Activated gamma-delta T cell treated with anti-CD3 and anti-CD28 coated beads, Interleukin-2, amount 50 U/mL, for 16 hours (primary cell): Measurements from ENCODE around the gene ACSM2A.
"Not testable (repeated sequence)": the region's sequence is repeated elsewhere in the genome, so short reads cannot be mapped to it uniquely, and the experiment has no call there.

Source experiments
- DNase-seq: peaks from one replicate; pipeline ENCODE4 v3.0.0-alpha.2; 2020; ENCODE audit warnings: low read depth

Gene ACSM2A, protein sequence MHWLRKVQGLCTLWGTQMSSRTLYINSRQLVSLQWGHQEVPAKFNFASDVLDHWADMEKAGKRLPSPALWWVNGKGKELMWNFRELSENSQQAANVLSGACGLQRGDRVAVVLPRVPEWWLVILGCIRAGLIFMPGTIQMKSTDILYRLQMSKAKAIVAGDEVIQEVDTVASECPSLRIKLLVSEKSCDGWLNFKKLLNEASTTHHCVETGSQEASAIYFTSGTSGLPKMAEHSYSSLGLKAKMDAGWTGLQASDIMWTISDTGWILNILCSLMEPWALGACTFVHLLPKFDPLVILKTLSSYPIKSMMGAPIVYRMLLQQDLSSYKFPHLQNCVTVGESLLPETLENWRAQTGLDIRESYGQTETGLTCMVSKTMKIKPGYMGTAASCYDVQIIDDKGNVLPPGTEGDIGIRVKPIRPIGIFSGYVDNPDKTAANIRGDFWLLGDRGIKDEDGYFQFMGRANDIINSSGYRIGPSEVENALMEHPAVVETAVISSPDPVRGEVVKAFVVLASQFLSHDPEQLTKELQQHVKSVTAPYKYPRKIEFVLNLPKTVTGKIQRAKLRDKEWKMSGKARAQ

DNA sequence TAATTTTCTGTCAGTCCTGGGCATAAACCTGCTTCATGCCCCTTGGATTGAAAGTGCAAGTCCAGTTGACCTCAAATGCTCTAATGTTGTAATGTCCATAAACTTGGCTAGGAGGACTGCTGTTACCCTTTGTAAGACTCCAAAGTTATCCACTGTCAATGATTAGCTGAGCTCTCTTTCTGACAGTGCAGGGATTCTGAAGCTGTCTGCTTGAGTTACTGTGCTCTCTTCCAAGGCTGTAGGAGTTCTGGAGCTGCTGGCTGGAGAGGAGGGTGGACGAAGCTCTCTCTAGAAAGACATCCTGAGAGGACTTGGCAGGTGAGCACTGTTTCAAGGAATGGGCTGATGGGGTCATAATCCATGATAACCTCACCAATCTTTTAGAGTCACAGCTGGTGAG lies at the start of gene ACSM2A:
TSS of gene ACSM2A (plus strand) at position 158 of the 400 bp plus-strand sequence. CDS start 8,594 bp downstream, outside the sequence.
- not testable (repeated sequence) for DNase-seq

DNA sequence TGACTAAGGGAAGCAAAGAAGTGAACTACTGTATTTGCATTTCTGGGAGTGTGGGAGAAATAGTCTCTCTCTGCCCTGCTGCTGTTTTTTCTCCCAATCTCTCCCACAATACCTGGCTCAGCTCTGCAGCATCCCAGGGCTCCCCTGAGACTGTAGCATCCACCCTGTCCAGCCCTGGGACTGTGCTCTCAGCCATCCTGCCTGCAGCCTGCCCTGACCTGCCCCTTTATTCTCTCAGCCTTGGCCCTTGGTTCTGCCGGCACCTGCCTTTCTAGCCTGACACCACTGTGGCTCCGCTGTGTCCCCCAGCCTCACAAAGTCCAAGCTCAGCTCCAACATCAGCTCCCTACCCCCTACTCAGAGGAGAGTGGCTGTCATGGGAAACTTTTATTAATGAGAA lies 48.7 kb upstream of the ACSM2A start:
- no peak for DNase-seq

DNA sequence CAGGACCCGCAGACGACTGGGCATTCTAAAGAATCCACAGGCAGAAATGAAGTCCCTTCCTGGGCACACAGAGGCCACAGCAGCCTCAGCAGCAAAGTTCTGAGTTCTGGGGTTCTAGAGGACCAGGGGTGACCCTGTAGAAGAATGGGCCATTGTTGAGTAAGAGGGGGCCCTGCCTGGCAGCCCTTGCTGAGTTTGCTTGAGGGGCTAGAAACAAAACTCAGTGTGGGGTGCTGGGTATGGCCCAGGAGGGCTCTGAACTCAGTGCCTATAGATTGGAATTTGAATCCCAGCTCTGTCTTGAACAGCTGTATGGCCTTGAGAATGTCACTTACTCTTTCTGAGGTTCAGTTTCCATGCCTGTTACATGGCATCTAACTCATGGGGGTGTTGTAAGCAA lies 46.7 kb upstream of the ACSM2A start, which contains the start of gene PDILT:
TSS of gene PDILT (minus strand) at position 101 of the 400 bp plus-strand sequence. CDS start 5,437 bp downstream, outside the sequence.
- DNase-seq = no peak

DNA sequence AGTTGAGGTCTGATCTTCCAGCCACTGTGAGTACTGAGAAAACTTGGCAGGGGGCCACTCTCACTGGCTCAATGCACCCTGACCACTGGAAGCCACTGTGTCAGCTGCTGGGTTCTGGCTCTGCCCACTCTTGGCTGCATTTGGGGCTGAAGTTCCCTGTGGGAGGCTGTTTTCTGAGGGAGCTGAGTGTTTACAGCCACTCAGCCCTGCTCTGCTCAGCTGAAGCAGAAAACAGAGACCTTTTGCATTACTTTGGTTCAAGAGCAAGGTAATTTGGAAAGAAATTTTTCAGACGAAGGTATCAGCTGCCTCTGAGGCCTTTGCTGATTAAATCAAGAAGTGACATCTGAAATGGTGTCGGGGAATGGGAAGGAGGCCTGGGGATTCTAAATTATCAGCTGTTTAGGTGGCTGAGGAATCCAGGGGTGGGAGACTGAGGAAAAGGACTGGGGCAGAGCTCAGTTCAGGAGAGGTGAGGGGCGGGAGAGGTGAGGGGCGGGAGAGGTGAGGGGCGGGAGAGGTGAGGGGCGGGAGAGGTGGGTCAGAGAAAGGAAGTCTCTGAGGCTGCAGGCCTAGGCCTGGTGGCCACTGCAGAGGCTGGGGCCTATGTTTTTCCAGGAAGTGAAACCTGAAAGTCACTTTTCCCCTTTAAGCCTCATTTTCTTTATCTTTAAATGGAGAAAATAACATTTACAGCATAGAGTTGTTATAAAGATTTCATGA lies 41.8 kb upstream of the ACSM2A start, which contains the start of gene ACSM5:
TSS of gene ACSM5 (plus strand) at position 137 of the 723 bp plus-strand sequence. CDS start 1,951 bp downstream, outside the sequence.
- DNase-seq = no peak

DNA sequence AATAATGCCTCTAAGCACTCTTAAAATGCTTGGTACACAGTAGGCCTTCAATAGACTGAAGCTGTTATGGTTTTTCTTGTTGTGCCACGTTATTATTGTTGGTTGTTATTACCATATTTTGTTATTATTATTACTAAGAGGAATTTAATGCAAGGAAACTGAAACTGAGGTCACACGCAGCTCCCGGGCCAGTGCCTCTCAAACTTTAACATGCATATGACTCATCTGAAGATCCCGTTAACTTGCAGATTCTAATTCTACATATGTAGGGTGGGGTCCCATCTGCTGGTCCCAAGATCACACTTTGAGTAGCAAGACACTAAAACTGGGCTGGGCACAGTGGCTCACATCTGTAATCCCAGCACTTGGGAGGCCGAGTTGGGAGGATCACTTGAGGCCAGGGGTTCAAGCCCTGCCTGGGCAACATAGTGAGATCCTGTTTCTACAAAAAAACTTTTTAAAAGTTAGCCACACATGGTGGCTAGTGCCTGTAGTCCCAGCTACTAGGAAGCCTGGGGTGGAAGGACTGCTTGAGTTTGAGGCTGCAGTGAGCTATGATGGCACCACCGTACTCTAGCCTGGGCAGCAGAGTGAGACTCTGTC lies 41.1 kb upstream of the ACSM2A start:
- no peak for DNase-seq

DNA sequence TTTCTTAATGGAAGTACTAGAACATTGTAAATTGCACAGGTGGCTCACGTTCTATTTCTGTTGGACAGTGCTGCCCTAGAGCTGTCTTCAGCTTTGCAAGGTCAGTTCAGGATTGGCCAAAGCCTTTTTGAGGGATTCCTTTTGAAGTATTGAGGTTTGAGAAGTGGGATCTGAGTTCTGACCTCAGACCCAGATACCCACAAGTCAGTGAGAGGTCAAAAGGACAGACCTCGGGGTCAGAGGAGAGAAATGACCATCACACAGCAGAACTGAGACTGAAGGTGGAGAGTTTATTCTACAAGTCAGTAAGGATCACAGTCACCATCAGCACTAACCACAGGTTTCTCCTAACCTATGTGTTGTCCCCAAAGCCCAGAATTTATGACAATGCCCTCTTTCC lies 40.3 kb upstream of the ACSM2A start:
- DNase-seq = no peak

DNA sequence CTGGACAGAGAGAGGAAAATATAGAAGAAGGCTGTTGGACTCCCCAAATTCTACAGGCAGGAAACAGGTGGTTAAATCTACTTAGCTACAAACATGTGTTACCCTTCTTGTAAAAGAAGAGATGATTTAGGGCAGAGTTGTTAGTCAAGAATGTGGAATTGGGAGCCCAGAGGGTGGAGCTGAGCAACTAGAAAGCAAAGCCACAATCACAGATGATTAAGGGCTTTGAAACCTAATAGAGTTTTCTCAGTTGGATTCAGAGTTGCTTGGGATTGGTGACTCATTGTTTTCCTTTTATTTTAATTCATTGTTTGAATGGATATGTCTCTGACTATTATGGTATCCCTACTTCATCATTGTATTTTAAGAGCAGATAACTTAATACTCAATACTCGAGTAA lies 35.8 kb upstream of the ACSM2A start:
- no peak for DNase-seq

DNA sequence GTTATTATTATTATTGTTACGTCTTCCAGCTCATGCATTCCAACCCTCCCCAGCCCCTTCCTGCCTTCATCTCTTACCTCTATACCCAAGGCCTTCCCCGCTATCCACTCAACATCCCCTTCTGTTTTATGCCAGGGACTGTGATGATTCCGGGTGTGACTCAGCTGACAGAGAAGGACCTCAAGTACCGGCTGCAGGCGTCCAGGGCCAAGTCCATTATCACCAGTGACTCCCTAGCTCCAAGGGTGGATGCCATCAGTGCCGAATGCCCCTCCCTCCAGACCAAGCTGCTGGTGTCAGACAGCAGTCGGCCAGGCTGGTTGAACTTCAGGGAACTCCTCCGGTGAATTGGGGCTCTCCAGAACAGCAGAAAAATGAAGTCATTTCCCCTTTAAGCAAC lies 32.2 kb upstream of the ACSM2A start:
- not testable (repeated sequence) for DNase-seq

DNA sequence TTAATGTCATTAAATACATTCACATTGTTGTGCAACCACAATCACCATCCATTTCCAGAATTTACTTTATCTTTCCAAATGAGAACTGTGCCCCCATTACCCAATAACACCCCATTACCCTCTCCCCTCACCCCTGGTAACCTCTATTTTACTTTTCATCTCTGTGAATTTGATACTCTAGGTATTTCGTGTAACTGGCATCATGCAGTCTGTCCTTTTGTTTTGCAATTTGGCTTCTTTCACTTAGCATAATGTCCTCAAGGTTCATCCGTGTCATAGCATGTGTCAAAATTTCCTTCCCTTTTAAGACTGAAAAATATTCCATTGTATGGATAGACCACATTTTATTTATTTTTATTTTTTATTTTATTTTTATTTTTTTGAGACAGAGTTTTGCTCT lies 29.6 kb upstream of the ACSM2A start:
- DNase-seq = not testable (repeated sequence)

DNA sequence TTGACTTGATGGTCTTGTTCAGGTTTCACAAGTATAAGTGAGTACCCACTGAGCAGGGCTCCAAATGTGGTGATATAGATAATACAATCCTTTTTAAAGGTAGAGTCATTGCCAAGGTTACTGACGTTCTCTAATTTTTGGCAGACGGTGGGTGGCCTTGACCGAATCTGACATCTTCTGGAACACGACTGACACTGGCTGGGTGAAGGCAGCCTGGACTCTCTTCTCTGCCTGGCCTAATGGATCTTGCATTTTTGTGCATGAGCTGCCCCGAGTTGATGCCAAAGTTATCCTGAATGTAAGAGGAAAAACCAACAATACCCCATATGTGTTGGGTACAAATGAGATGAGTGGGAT lies 27.6 kb upstream of the ACSM2A start:
- DNase-seq = not testable (repeated sequence)

DNA sequence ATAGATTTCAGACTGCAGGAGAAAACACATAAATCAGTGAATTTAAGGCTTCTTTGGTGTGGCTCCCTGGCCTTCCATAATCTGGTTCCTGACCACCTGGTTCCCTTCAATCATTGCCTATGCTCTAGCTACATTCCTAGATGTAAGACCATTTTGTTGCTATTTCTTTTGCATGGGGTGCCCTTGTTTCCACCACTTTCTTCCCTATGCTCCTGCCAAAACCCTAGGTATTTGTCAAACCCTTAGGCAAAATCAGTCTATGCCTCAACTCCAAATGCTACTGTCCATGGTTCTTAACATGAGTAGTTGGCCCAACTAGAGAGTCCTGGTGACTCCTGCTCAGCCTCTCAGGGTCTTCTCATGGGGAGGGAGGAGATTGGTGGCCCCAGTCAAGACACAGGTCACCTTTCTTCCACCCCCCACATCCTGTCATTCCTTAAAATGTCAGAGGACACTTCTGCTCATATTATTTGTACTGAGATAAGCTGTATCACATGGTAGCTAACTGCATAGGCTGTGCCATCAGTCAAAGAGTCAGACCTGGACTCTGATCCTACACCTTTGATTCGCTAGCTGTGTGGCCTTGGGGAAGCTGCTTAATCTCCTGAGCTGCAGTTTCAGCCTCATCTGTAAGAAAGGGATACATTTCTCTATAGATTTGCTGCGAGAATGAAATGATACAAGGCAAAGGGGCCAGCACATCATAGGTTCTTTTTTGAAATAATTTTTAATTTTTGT lies 27.0 kb upstream of the ACSM2A start:
- DNase-seq = no peak

DNA sequence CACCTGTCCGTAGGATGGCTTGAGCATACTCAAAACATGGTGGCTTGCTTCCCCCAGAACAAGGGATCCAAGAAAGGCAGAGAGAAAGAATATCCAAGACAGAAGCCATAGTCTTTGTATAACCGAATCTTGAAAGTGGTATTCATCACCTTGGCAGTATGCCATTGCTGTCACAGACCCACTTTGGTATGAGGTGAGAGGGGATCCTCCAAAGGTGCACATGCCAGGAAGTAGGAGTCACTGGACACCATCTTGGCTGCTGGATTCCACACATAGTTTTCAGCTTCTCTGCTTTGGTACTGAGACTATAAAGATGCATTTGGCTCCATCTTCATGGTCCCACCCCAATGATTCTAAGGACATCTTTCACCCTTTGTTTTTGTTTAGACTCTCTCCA lies 23.9 kb upstream of the ACSM2A start:
- DNase-seq = not testable (repeated sequence)

DNA sequence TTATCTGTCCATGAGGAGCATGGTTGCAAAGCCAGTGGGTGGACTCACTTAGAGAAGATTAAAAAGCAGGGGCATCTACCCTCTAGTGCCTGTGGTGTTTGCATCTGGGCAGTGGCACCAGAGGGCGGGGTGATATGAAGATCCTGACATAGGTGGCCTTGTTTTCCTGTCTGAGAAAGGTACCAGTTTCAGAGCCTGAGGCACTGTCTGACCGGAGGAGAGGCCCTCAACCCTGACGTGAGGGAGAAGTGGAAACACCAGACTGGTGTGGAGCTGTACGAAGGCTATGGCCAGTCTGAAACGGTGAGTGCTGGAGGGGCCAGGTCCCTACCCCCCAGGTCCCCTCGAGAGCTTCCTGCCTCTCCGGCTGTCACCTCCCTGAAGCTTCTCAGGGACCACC lies 21.8 kb upstream of the ACSM2A start:
- DNase-seq = not testable (repeated sequence)

DNA sequence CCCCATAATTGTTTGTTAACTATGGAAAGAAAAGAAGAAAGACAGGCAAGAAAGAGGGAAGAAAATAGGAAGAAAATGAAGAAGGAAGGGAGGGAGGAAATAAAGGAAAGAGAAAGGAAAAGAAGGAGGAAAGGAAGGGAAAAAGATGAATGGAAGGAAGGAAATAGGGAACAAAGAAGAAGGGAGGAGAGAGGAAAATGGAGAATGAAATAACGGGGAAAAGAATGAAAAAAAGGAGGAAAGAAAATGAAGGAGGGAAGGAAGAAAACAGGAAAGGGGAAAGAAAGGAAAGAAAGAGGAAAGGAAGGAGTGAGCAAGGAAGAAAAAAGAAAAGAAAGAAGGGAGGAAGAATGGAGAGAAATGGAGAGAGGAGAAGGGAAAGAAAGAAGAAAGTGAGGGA lies 20.8 kb upstream of the ACSM2A start:
- DNase-seq = not testable (repeated sequence)

DNA sequence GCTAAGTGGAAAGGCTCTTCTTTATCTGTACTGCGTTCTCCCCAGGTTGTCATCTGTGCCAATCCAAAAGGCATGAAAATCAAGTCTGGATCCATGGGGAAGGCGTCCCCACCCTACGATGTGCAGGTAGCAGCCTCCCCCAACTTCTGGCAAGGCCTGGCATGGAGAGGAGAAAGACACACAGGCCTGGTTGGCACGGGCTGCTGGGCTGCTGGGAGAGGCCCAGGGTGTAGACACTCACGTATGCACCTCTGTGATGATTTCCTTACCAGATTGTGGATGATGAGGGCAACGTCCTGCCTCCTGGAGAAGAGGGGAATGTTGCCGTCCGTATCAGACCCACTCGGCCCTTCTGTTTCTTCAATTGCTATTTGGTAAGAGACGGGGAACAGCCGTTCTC lies 20.4 kb upstream of the ACSM2A start:
- no peak for DNase-seq

DNA sequence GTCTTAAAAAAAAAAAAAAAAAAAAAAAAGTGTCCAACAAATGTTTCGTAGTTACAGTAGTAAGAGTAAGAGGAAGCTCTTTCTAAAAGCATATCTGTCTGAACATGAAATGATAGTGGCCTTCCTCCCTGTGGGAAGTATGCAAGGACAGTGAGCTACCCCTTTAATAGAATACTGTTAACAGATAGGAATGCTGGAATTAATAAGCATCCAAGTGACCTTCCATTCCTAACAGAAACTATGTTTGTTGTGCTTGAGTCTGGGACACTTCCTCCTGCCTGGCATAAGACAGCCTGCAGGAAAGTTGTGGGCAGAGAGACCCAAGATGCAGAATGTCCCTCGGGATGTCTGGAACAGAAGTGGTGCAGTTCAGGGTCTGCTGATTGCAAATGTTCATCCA lies 12.4 kb upstream of the ACSM2A start:
- not testable (repeated sequence) for DNase-seq

DNA sequence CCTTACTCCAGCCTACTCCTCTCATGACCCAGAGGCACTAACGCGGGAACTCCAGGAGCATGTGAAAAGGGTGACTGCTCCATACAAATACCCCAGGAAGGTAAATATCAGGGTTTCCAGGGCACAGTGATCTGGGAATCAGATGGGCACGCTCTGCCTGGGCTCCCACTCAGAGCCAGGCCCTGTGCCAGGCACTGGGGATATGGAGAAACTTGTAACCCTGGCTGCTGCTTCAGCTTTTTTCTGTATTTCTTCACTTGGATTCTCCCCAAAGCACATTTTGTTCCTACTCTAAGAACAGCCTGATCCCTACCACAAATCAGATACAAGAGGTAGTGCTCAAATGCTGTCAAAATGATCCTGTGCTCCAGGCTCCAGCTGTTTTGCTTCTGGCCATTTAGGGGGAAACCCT lies 11.5 kb upstream of the ACSM2A start:
- not testable (repeated sequence) for DNase-seq

DNA sequence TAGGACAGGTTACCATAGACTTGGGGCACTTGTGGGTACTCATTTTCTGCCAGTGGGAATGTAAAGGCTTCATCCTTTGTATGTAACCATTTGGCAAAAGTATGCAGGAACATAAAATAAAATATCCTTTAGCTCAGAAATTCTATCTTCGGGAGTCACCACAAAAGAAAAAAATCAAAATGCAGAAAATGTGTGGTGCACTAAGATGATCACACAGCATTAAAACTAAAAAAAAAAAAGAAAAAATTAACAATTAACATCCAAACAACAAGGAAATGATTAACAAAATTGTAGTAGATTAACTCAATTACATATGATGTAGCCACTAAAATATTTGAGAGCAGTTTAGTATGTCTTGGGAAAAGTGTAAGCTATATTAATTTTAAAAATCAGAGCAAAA lies 10.6 kb upstream of the ACSM2A start:
- not testable (repeated sequence) for DNase-seq

DNA sequence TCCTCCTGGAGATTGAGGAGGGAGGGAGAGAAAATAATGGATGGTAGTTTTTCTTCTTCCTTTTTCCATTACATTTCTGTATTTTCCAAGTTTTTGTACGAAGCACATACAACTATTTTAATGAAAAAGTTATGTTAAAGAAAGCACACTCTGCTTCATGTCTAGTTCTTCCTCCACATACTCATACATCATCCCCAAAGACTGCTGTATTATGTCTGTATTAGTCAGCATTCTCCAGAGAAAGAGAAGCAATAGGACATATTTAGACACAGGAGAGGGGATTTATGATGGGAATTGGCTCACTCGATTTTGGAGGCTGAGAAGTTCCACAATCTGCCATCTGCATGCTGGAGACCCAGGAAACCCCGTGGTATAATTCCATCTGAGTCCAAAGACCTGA lies 10.1 kb upstream of the ACSM2A start:
- DNase-seq = no peak

DNA sequence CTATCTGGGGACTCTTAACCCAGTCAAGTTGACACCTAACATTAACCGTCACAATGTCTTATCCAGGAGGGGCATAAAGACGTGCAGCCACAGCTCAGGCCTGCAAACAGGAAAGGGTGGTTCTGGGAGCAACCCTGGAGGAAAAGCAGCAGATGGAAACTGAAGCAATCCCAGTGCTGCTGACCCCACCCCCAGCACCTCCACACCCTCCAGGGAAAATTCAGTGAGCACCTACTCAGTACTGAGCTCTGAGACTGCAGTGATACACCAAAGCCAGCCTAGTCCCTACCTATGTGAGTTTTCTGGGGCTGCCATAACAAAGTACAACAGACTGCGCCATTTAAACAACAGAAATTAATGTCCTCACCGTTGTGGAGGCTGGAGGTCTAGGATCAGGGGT lies 9.5 kb upstream of the ACSM2A start:
- DNase-seq = not testable (repeated sequence)

DNA sequence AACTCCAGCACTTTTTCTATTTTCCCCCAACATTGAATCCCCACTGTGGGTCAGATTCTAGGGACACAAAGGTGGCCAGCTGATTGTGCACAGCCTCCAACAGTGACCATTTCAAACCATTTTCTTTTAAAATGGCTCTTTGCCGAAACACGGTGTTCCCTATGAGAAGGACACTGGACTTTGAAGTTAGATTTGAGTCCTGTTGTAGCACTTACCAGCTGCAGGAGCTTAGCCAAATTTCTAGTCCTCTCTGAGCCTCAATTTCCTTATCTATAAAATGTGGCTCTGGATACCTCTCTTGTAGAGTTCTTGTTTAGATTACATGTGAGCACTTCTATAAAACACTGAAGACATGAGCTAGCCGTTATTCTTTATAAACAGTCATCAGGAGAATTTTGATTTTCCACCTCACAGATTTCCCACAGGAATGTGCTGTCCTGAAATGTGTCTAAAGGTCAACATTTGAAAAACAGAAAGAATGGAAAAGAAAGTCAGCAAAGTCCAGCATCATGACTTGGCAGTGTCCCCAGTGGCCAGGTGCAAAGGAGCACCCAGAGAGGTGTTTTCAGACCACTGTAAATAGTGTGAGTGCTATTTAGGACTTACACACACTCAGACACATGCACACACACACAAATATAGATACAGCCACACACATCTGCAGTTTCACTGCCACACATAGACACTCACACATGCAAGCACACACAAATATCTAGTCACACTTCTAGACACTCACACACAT lies 4.5 kb upstream of the ACSM2A start:
- not testable (repeated sequence) for DNase-seq
